Neural cell (in vitro differentiated cells): Measurements from ENCODE around the gene GALR3. TPM values are rescaled to one million over a fixed set of nuclear protein-coding genes. Genes with fewer than 3 reads are reported as not detected.

Source experiments
- H2AFZ ChIP-seq: fragments of 200-600, 300-800 bp; sonication (generic), shearing (Covaris generic); 2 replicates; pipeline ENCODE4 v1.6.0; 2014; ENCODE audit warnings: low read depth, mild to moderate bottlenecking, antibody characterized with exemption, low read length, moderate library complexity
- H3F3A ChIP-seq: fragments of 200-600 bp; shearing (Covaris generic); 2 replicates; pipeline ENCODE4 v1.6.1; 2016; ENCODE audit warnings: mild to moderate bottlenecking, moderate library complexity, mixed read lengths, antibody characterized with exemption, low read length; ENCODE audit not compliant: insufficient read depth, poor library complexity, severe bottlenecking
- H3K27ac ChIP-seq: fragments of 200-600, 300-800 bp; sonication (generic), shearing (Covaris generic); 2 replicates; pipeline ENCODE4 v1.5.1; 2014; ENCODE audit warnings: mild to moderate bottlenecking, low read length, moderate library complexity
- H3K27me3 ChIP-seq: fragments of 300-800, 200-600 bp; sonication (generic), shearing (Covaris generic); 2 replicates; pipeline ENCODE4 v1.6.0; 2014; ENCODE audit warnings: mild to moderate bottlenecking, low read depth, low read length, moderate library complexity; ENCODE audit not compliant: insufficient read depth
- H3K36me3 ChIP-seq: fragments of 300-800, 200-600 bp; sonication (generic), shearing (Covaris generic); 2 replicates; pipeline ENCODE4 v1.5.1; 2014; ENCODE audit warnings: mild to moderate bottlenecking, antibody characterized with exemption, low read length, moderate library complexity; ENCODE audit not compliant: insufficient read depth
- H3K4me2 ChIP-seq: fragments of 300-800, 200-600 bp; sonication (generic), shearing (Covaris generic); 2 replicates; pipeline ENCODE4 v1.6.0; 2014; ENCODE audit warnings: mild to moderate bottlenecking, low read length
- H3K4me3 ChIP-seq: fragments of 300-800, 200-600 bp; sonication (generic), shearing (Covaris generic); 2 replicates; pipeline ENCODE4 v1.5.1; 2014; ENCODE audit warnings: mild to moderate bottlenecking, low read length, moderate library complexity
- H3K79me2 ChIP-seq: fragments of 200-600 bp; shearing (Covaris generic); replicated peaks from 2 replicates; pipeline ENCODE4 v1.6.0; 2014; ENCODE audit warnings: mild to moderate bottlenecking, low read length, moderate library complexity; ENCODE audit not compliant: insufficient read depth
- H3K9ac ChIP-seq: fragments of 300-800, 200-600 bp; sonication (generic), shearing (Covaris generic); 2 replicates; pipeline ENCODE4 v1.6.1; 2016; ENCODE audit warnings: mild to moderate bottlenecking, low read length, mixed read lengths
- H3K9me2 ChIP-seq: fragments of 200-600 bp; shearing (Covaris generic); 2 replicates; pipeline ENCODE4 v1.6.1; 2016; ENCODE audit warnings: mild to moderate bottlenecking, low read length, mixed read lengths; ENCODE audit not compliant: insufficient read depth
- H3K9me3 ChIP-seq: fragments of 200-600, 300-800 bp; sonication (generic), shearing (Covaris generic); 2 replicates; pipeline ENCODE4 v1.6.1; 2016; ENCODE audit warnings: mild to moderate bottlenecking, mixed run types, low read length, moderate library complexity, mixed read lengths
- H4K20me1 ChIP-seq: fragments of 200-600 bp; shearing (Covaris generic); 2 replicates; pipeline ENCODE4 v1.6.1; 2016; ENCODE audit warnings: mild to moderate bottlenecking, mixed run types; ENCODE audit not compliant: insufficient read depth
- CTCF ChIP-seq: fragments of 450-650 bp; IDR thresholded peaks from 2 replicates; pipeline ENCODE4 v1.5.1; 2014; ENCODE audit warnings: antibody characterized with exemption, mild to moderate bottlenecking, moderate library complexity; ENCODE audit not compliant: poor library complexity, severe bottlenecking
- EP300 ChIP-seq: fragments of 450-650 bp; conservative IDR thresholded peaks from 2 replicates; pipeline ENCODE4 v1.6.1; 2014; ENCODE audit warnings: antibody characterized with exemption, mild to moderate bottlenecking, moderate library complexity; ENCODE audit not compliant: poor library complexity, severe bottlenecking
- EZH2 ChIP-seq: fragments of 200-600, 300-800 bp; shearing (Covaris generic), sonication (generic); IDR thresholded peaks from 2 replicates; pipeline ENCODE4 v1.6.1; 2014; ENCODE audit warnings: antibody characterized with exemption, low read length, borderline replicate concordance, mild to moderate bottlenecking; ENCODE audit not compliant: insufficient read depth, poor library complexity, severe bottlenecking
- MXI1 ChIP-seq: fragments of 450-650 bp; conservative IDR thresholded peaks from 2 replicates; pipeline ENCODE4 v1.6.1; 2014; ENCODE audit warnings: antibody characterized with exemption, mild to moderate bottlenecking; ENCODE audit not compliant: poor library complexity, severe bottlenecking
- POLR2AphosphoS5 ChIP-seq: IDR thresholded peaks from 2 replicates; pipeline ENCODE4 v1.6.1; 2012
- RAD21 ChIP-seq: fragments of 450-650 bp; conservative IDR thresholded peaks from 2 replicates; pipeline ENCODE4 v1.6.1; 2014; ENCODE audit warnings: antibody characterized with exemption, mild to moderate bottlenecking, moderate library complexity
- SMC3 ChIP-seq: fragments of 450-650 bp; conservative IDR thresholded peaks from 2 replicates; pipeline ENCODE4 v1.6.1; 2014; ENCODE audit warnings: antibody characterized with exemption, mild to moderate bottlenecking, moderate library complexity; ENCODE audit not compliant: poor library complexity
- TAF1 ChIP-seq: IDR thresholded peaks from 2 replicates; pipeline ENCODE4 v1.6.1; 2012; ENCODE audit warnings: low read depth
- polyA plus RNA-seq: library from polyadenylated mRNA; depleted of rRNA; stranded (reverse); fragments of >200 nt; gene quantifications from 2 replicates; pipeline ENCODE4 v1.2.3, GENCODE V29; 2014
- TF ChIP-seq, protein P1 (sequence below): IDR thresholded peaks from 2 replicates; pipeline ENCODE4 v1.6.1; 2012; ENCODE audit warnings: borderline replicate concordance

Gene GALR3
- polyA plus RNA-seq, 1 donor from 2014 or later, result 0.73 TPM

GRCh38 chr22:37854946-37855345 is 31.8 kb downstream of the GALR3 start:
- H3K9me3 ChIP-seq, result no peaks in the 10 kb centered on the region
- H3K27ac ChIP-seq, result no peak overlapping the region
- no peaks in the 10 kb centered on the region for H3K27me3 ChIP-seq
- H3K4me3 ChIP-seq, result no peak overlapping the region
- H3K79me2 ChIP-seq, result peaks cover 16% of the 10 kb centered on the region
- TF ChIP-seq, protein P1, sequence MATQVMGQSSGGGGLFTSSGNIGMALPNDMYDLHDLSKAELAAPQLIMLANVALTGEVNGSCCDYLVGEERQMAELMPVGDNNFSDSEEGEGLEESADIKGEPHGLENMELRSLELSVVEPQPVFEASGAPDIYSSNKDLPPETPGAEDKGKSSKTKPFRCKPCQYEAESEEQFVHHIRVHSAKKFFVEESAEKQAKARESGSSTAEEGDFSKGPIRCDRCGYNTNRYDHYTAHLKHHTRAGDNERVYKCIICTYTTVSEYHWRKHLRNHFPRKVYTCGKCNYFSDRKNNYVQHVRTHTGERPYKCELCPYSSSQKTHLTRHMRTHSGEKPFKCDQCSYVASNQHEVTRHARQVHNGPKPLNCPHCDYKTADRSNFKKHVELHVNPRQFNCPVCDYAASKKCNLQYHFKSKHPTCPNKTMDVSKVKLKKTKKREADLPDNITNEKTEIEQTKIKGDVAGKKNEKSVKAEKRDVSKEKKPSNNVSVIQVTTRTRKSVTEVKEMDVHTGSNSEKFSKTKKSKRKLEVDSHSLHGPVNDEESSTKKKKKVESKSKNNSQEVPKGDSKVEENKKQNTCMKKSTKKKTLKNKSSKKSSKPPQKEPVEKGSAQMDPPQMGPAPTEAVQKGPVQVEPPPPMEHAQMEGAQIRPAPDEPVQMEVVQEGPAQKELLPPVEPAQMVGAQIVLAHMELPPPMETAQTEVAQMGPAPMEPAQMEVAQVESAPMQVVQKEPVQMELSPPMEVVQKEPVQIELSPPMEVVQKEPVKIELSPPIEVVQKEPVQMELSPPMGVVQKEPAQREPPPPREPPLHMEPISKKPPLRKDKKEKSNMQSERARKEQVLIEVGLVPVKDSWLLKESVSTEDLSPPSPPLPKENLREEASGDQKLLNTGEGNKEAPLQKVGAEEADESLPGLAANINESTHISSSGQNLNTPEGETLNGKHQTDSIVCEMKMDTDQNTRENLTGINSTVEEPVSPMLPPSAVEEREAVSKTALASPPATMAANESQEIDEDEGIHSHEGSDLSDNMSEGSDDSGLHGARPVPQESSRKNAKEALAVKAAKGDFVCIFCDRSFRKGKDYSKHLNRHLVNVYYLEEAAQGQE, result no peak
- TF ChIP-seq TAF1 (no peak), MXI1 (no peak), EZH2 (no peak), SMC3 (no peak), EP300 (no peak), CTCF (no peak), RAD21 (no peak), POLR2AphosphoS5 (no peak)
- no peaks in the 10 kb centered on the region for H3K36me3 ChIP-seq
- H2AFZ ChIP-seq, result no peak overlapping the region
- H3K9ac ChIP-seq, result no peak overlapping the region
- no peaks in the 10 kb centered on the region for H3F3A ChIP-seq
- H4K20me1 ChIP-seq, result no peaks in the 10 kb centered on the region
- H3K4me2 ChIP-seq, result no peak overlapping the region
- no peaks in the 10 kb centered on the region for H3K9me2 ChIP-seq

GRCh38 chr22:37855462-37855861 is 32.3 kb downstream of the GALR3 start:
- H3K27ac ChIP-seq, result no peak overlapping the region
- no peaks in the 10 kb centered on the region for H3K27me3 ChIP-seq
- H3K9ac ChIP-seq, result no peak overlapping the region
- peaks cover 11% of the 10 kb centered on the region for H3K79me2 ChIP-seq
- TF ChIP-seq CTCF (no peak), POLR2AphosphoS5 (no peak), TAF1 (no peak), MXI1 (no peak), EZH2 (no peak), RAD21 (no peak), SMC3 (no peak), EP300 (no peak)
- TF ChIP-seq, protein P1, result no peak
- no peaks in the 10 kb centered on the region for H3K9me2 ChIP-seq
- H3K36me3 ChIP-seq, result no peaks in the 10 kb centered on the region
- no peaks in the 10 kb centered on the region for H3K9me3 ChIP-seq
- H3K4me2 ChIP-seq, result no peak overlapping the region
- H2AFZ ChIP-seq, result no peak overlapping the region
- no peaks in the 10 kb centered on the region for H4K20me1 ChIP-seq
- no peaks in the 10 kb centered on the region for H3F3A ChIP-seq
- no peak overlapping the region for H3K4me3 ChIP-seq
